ENCODE measurements around the gene ZNF514. TPM values are rescaled to one million over a fixed set of nuclear protein-coding genes. Genes with fewer than 3 reads are reported as not detected.

ZNF514 gene
- 21.7 and 27.8 TPM in 2 replicates for total RNA-seq (2021)
- percentile 58 among the genes with signal in this experiment for Bru-seq, nascent RNA
- BruChase-seq, experiment 1, labeled RNA remaining after a 2-hour chase: percentile 78 among the genes with signal in this experiment
- BruChase-seq, experiment 2, labeled RNA remaining after a 6-hour chase: percentile 55 among the genes with signal in this experiment
- long read RNA-seq, full-length matches to known transcripts: 1 of 17 reads
- long read RNA-seq, partial matches to known transcripts: 0 of 17 reads
- long read RNA-seq, other reads (novel, unspliced or antisense): 16 of 17 reads

GRCh38 chr2:95159690-95160449 lies at the start of gene ZNF514:
Gene ZNF514 (minus strand): TSS chr2:95159848. CDS start chr2:95153253, 6,595 bp downstream.
- ChIA-PET CTCF (interaction anchor here (0.7 to 0.8 kb wide), 2 partner anchors 39 to 83 kb away, joined by 3 to 4 read pairs; no protein-coding TSS in a partner anchor), POLR2A (ENCODE audit: unreplicated experiment) (interaction anchor here (0.5 kb wide), 1 partner anchor 37 kb away, joined by 3 read pairs; no protein-coding TSS in a partner anchor)
- Histone ChIP-seq H3K9me3 (ENCODE audit: insufficient read depth, low read depth) (peaks cover 25% of the 10 kb centered on the region; the same call in 1 of the 2 replicates), H3K4me3 (peak within 1 kb of the TSS; percentile 84), H3K79me2 (ENCODE audit: low read depth) (peaks cover 8% of the 10 kb centered on the region), H3K4me1 (replicated peaks; ENCODE audit: insufficient read depth) (peaks cover 18% of the 10 kb centered on the region), H3K36me3 (ENCODE audit: low read depth) (peaks cover 15% of the 10 kb centered on the region), H4K20me1 (ENCODE audit: insufficient read depth) (no peaks in the 10 kb centered on the region), H3K27me3 (ENCODE audit: insufficient read depth, low read depth) (no peaks in the 10 kb centered on the region), H3K4me2 (peak within 1 kb of the TSS; percentile 90), H2AFZ (peak within 1 kb of the TSS; percentile 97), H3K27ac (no peak within 1 kb of the TSS), H3F3A (ENCODE audit: insufficient read depth, low read depth) (peaks cover 20% of the 10 kb centered on the region; the same call in 1 of the 2 replicates), H3K9me2 (ENCODE audit: insufficient read depth) (no peaks in the 10 kb centered on the region)
- BruUV-seq (replicated peaks): no TSS peak
- peak in 1 of 2 experiments; percentile 72 for DNase-seq
- TF ChIP-seq CTCF (conservative IDR thresholded peaks at IDR 0.05): no peak
- intact Hi-C loops (cut with micrococcal nuclease; ENCODE audit: unreplicated experiment): no loop called here

- CTCF ChIA-PET: no interaction called here
- POLR2A ChIA-PET (ENCODE audit: unreplicated experiment): no interaction called here
These were observed 48.5 kb upstream of the ZNF514 start for GRCh38 chr2:95208106-95208505.

More at GRCh38 chr2:95208106-95208505, 48.5 kb upstream of the ZNF514 start:
- Histone ChIP-seq H3K4me1 (replicated peaks; ENCODE audit: insufficient read depth) (peaks cover 6% of the 10 kb centered on the region; the same call in 1 of the 2 replicates), H3K27ac (no peak overlapping the region), H3K27me3 (ENCODE audit: insufficient read depth, low read depth) (no peaks in the 10 kb centered on the region), H2AFZ (no peak overlapping the region), H3K9me2 (ENCODE audit: insufficient read depth) (no peaks in the 10 kb centered on the region), H3K4me2 (peak overlapping the region; percentile 84; the same call in 1 of the 2 replicates), H3K9me3 (ENCODE audit: insufficient read depth, low read depth) (peaks cover 48% of the 10 kb centered on the region), H4K20me1 (ENCODE audit: insufficient read depth) (no peaks in the 10 kb centered on the region), H3K36me3 (ENCODE audit: low read depth) (no peaks in the 10 kb centered on the region), H3K79me2 (ENCODE audit: low read depth) (no peaks in the 10 kb centered on the region), H3F3A (ENCODE audit: insufficient read depth, low read depth) (no peaks in the 10 kb centered on the region), H3K4me3 (peak overlapping the region; percentile 63; the same call in 1 of the 2 replicates)
- DNase-seq: no peak
- intact Hi-C loops (cut with micrococcal nuclease; ENCODE audit: unreplicated experiment): loop anchor here (10.0 kb wide), 1 partner anchor 333 kb away; the partner anchor contains the start of gene TEKT4
- no peak for TF ChIP-seq CTCF (conservative IDR thresholded peaks at IDR 0.05)
- TF ChIP-seq EZH2 (IDR thresholded peaks at IDR 0.05; ENCODE audit: low read depth): no peak
- BruUV-seq (replicated peaks): no TSS peak
